ENCODE measurements around the gene RASGEF1C.

- no peak for TF ChIP-seq EZH2 (IDR thresholded peaks at IDR 0.05; ENCODE audit: low read depth, unreplicated experiment)
- TF ChIP-seq ZNF462 (CRISPR knock-in tag; IDR thresholded peaks at IDR 0.05) = no peak
- TF ChIP-seq CTCF (conservative IDR thresholded peaks at IDR 0.05; ENCODE audit: low read depth in 2 of 2) = no peak
Measured at GRCh38 chr5:180170810-180171567, 38.0 kb downstream of the RASGEF1C start.

All from GM23338 (cell line).